ENCODE measurements around the gene DPEP1.

DNA sequence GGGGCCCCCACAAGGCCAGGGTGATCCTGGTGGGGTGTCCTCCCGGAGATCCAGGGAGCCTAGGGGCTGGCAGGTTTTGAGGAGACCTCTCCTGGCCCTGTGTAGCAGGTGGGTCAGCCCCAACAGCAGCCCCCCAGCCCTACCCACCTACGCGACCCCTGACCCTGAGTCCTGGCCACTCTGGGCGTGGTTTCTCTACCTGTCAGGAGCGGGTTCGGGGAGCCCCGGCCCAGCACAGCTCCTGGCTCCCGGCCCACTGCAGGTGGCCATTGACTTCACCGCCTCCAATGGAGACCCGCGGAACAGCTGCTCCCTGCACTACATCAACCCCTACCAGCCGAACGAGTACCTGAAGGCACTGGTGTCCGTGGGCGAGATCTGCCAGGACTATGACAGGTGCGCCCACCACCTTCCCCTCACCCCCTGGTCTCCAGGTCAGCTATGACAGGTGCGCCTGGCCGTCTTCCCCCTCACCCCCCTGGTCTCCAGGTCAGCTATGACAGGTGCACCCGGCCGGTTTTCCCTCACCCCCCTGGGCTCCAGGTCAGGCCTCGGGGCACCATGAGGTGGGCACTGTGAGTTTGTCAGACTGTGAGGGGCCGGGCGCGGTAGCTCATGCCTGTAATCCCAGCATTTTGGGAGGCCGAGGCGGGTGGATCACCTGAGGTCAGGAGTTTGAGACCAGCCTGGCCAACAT, 24.9 kb upstream of the DPEP1 start:
- TF ChIP-seq, protein P1, sequence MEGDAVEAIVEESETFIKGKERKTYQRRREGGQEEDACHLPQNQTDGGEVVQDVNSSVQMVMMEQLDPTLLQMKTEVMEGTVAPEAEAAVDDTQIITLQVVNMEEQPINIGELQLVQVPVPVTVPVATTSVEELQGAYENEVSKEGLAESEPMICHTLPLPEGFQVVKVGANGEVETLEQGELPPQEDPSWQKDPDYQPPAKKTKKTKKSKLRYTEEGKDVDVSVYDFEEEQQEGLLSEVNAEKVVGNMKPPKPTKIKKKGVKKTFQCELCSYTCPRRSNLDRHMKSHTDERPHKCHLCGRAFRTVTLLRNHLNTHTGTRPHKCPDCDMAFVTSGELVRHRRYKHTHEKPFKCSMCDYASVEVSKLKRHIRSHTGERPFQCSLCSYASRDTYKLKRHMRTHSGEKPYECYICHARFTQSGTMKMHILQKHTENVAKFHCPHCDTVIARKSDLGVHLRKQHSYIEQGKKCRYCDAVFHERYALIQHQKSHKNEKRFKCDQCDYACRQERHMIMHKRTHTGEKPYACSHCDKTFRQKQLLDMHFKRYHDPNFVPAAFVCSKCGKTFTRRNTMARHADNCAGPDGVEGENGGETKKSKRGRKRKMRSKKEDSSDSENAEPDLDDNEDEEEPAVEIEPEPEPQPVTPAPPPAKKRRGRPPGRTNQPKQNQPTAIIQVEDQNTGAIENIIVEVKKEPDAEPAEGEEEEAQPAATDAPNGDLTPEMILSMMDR (conservative IDR thresholded peaks at IDR 0.05; ENCODE audit: low read depth, low read length), result no peak
- TF ChIP-seq EZH2 (IDR thresholded peaks at IDR 0.05; ENCODE audit: borderline replicate concordance, low read depth, low read length, poor library complexity, severe bottlenecking), result no peak
